Smooth muscle cell (in vitro differentiated cells): ENCODE measurements around the gene RIT1. TPM values are rescaled to one million over a fixed set of nuclear protein-coding genes. Genes with fewer than 3 reads are reported as not detected.

Experiments
- DNase-seq: peaks from one replicate; lab custom pipeline; 2025; ENCODE audit not compliant: unreplicated experiment; lab: John Stamatoyannopoulos, UW
- H2AFZ ChIP-seq: fragments of 200-600 bp; sonication (generic); 2 replicates; pipeline ENCODE4 v1.6.0; 2016; ENCODE audit warnings: antibody characterized with exemption, low read depth, mild to moderate bottlenecking
- H3F3A ChIP-seq: fragments of 200-600 bp; sonication (generic); 2 replicates; pipeline ENCODE4 v1.6.0; 2017; ENCODE audit warnings: antibody characterized with exemption, low read depth
- H3K27ac ChIP-seq: fragments of 200-600 bp; sonication (generic); 2 replicates; pipeline ENCODE4 v1.5.1; 2016; ENCODE audit warnings: low read depth, mild to moderate bottlenecking
- H3K27me3 ChIP-seq: fragments of 200-600 bp; sonication (generic); 2 replicates; pipeline ENCODE4 v1.6.1; 2016; ENCODE audit warnings: low read depth, mild to moderate bottlenecking
- H3K36me3 ChIP-seq: fragments of 200-600 bp; sonication (generic); 2 replicates; pipeline ENCODE4 v1.5.1; 2016; ENCODE audit warnings: low read depth
- H3K4me1 ChIP-seq: fragments of 200-600 bp; sonication (generic); 2 replicates; pipeline ENCODE4 v1.5.1; 2016; ENCODE audit warnings: low read depth
- H3K4me2 ChIP-seq: fragments of 200-600 bp; sonication (generic); 2 replicates; pipeline ENCODE4 v1.6.0; 2016; ENCODE audit warnings: mild to moderate bottlenecking
- H3K4me3 ChIP-seq: fragments of 200-600 bp; sonication (generic); 2 replicates; pipeline ENCODE4 v1.5.1; 2016; ENCODE audit warnings: mild to moderate bottlenecking
- H3K79me2 ChIP-seq: fragments of 200-600 bp; sonication (generic); 2 replicates; pipeline ENCODE4 v1.6.0; 2016; ENCODE audit warnings: low read depth, mild to moderate bottlenecking
- H3K9ac ChIP-seq: fragments of 200-600 bp; sonication (generic); 2 replicates; pipeline ENCODE4 v1.6.0; 2016; ENCODE audit warnings: low read depth
- H3K9me3 ChIP-seq: fragments of 200-600 bp; sonication (generic); replicated peaks from 2 replicates; pipeline ENCODE4 v1.5.1; 2016; ENCODE audit warnings: low read depth
- H4K20me1 ChIP-seq: fragments of 200-600 bp; sonication (generic); 2 replicates; pipeline ENCODE4 v1.6.0; 2016; ENCODE audit warnings: low read depth
- WGBS: methylation state at CpG from one replicate; pipeline ENCODE4 v1.1.7; 2016; ENCODE audit warnings: low lambda C conversion rate; 5-methylcytosine and 5-hydroxymethylcytosine counted together
- polyA plus RNA-seq: library from polyadenylated mRNA; unstranded; fragments of >200 nt; fragmentation: Nextera tagmentation; extraction: Ambion mirVana; gene quantifications from 2 replicates; pipeline ENCODE4 v1.2.1, GENCODE V29; 2016
- total RNA-seq: library from RNA; depleted of rRNA; stranded (reverse); fragments of >200 nt; gene quantifications from 2 replicates; pipeline ENCODE4 v1.2.3, GENCODE V29; 2014
- TF ChIP-seq, protein P1 (sequence below): fragments of 200-600 bp; sonication (generic); IDR thresholded peaks from 2 replicates; pipeline ENCODE4 v1.5.1; 2017; ENCODE audit warnings: borderline replicate concordance, mild to moderate bottlenecking, antibody characterized with exemption; ENCODE audit not compliant: insufficient read depth, poor library complexity, severe bottlenecking

The RIT1 gene
- total and polyA plus RNA-seq, 2 experiments from 2014 or later: 63.6 to 65.3 TPM

DNA sequence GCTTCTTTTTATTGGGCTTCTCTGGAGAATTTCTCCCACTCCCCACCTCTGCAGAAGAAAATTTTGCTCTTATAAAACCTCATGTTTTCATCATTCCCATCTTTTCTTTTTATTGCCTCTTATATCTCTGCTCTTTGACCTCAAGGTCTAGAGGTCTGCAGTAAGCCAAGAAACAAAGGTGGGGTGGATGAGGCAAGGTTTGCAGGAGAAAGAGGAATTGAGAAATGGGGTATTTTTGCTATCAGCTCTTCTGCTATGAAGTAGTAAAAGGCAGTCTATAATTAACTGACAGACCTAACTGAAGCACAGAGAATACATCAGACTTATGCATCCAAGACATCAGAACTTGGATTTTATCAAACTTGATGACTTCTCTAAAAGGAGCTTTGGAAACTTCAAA, 28.9 kb downstream of the RIT1 start:
- H3K9ac ChIP-seq: no peak overlapping the region
- TF ChIP-seq, protein P1, sequence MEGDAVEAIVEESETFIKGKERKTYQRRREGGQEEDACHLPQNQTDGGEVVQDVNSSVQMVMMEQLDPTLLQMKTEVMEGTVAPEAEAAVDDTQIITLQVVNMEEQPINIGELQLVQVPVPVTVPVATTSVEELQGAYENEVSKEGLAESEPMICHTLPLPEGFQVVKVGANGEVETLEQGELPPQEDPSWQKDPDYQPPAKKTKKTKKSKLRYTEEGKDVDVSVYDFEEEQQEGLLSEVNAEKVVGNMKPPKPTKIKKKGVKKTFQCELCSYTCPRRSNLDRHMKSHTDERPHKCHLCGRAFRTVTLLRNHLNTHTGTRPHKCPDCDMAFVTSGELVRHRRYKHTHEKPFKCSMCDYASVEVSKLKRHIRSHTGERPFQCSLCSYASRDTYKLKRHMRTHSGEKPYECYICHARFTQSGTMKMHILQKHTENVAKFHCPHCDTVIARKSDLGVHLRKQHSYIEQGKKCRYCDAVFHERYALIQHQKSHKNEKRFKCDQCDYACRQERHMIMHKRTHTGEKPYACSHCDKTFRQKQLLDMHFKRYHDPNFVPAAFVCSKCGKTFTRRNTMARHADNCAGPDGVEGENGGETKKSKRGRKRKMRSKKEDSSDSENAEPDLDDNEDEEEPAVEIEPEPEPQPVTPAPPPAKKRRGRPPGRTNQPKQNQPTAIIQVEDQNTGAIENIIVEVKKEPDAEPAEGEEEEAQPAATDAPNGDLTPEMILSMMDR: no peak
- H3K4me2 ChIP-seq: no peak overlapping the region
- no peaks in the 10 kb centered on the region for H4K20me1 ChIP-seq
- no peaks in the 10 kb centered on the region for H3F3A ChIP-seq
- H3K36me3 ChIP-seq: no peaks in the 10 kb centered on the region
- no peaks in the 10 kb centered on the region for H3K4me1 ChIP-seq
- no peaks in the 10 kb centered on the region for H3K9me3 ChIP-seq
- no peak overlapping the region for H3K4me3 ChIP-seq
- no peak overlapping the region for H3K27ac ChIP-seq
- H2AFZ ChIP-seq: no peak overlapping the region
- DNase-seq: no peak
- no peaks in the 10 kb centered on the region for H3K27me3 ChIP-seq
- H3K79me2 ChIP-seq: no peaks in the 10 kb centered on the region

DNA sequence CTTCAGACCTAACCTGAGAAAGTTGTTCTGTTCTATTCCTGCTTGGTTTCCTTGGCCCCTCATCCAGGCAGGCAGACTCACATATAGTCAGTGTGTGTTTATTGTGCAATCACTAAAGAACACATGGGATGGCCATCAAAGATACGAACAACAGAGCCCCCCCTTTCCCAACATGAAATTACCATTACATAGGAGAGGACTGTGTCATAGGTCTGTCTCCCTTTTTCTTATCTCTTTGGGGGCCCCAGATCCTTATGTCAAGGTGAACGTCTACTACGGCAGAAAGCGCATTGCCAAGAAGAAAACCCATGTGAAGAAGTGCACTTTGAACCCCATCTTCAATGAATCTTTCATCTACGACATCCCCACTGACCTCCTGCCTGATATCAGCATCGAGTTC, 30.2 kb downstream of the RIT1 start:
- H3K27me3 ChIP-seq: no peaks in the 10 kb centered on the region
- H3K27ac ChIP-seq: no peak overlapping the region
- no peak overlapping the region for H2AFZ ChIP-seq
- H3K36me3 ChIP-seq: no peaks in the 10 kb centered on the region
- H4K20me1 ChIP-seq: no peaks in the 10 kb centered on the region
- H3K9me3 ChIP-seq: no peaks in the 10 kb centered on the region
- no peaks in the 10 kb centered on the region for H3F3A ChIP-seq
- TF ChIP-seq, protein P1: no peak
- no peak overlapping the region for H3K4me2 ChIP-seq
- H3K9ac ChIP-seq: no peak overlapping the region
- no peak for DNase-seq
- WGBS: 87% methylated on average over 6 of the region's 6 CpGs
- no peaks in the 10 kb centered on the region for H3K4me1 ChIP-seq
- H3K4me3 ChIP-seq: no peak overlapping the region
- H3K79me2 ChIP-seq: no peaks in the 10 kb centered on the region

DNA sequence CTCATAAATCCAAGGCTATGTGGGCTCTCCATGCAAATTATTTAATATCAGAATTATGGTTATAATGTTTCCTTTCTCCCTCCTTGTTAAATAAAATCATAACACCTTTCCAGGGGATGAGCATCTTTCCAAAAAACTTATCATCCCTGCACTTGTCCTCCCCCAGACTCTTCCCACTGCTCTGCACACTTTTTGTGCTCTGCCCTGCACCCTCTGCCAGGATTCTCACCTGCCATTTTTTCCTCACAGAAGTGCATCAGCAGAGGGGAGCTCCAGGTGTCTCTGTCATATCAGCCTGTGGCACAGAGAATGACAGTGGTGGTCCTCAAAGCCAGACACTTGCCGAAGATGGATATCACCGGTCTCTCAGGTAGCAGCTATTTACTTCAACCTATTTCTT, 30.9 kb downstream of the RIT1 start:
- Histone ChIP-seq H3K27me3 (no peaks in the 10 kb centered on the region), H3K36me3 (no peaks in the 10 kb centered on the region), H2AFZ (no peak overlapping the region), H3F3A (no peaks in the 10 kb centered on the region), H3K79me2 (no peaks in the 10 kb centered on the region), H3K27ac (no peak overlapping the region), H3K9me3 (no peaks in the 10 kb centered on the region), H4K20me1 (no peaks in the 10 kb centered on the region), H3K9ac (no peak overlapping the region), H3K4me3 (no peak overlapping the region), H3K4me1 (no peaks in the 10 kb centered on the region), H3K4me2 (no peak overlapping the region)
- TF ChIP-seq, protein P1: no peak
- DNase-seq: no peak
- WGBS: 100% methylated on average over 2 of the region's 2 CpGs

DNA sequence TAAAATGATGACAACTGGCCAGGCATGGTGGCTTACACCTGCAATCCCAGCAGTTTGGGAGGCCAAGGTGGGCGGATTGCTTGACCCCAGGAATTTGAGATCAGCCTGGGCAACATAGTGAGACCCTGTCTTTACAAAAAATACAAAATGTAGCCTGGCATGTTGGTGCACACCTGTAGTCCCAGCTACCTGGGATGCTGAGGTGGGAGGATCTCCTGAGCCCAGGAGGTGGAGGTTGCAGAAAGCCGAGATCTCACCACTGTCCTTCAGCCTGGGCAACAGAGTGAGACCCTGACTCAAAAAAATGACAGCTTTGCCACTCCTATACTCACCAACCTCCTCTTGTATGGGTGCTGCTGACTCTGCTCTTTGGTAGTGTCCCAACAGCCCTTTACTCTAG, 33.2 kb downstream of the RIT1 start:
- no peaks in the 10 kb centered on the region for H4K20me1 ChIP-seq
- H2AFZ ChIP-seq: no peak overlapping the region
- 94% methylated on average over 2 of the region's 2 CpGs for WGBS
- no peaks in the 10 kb centered on the region for H3F3A ChIP-seq
- H3K9ac ChIP-seq: no peak overlapping the region
- no peak overlapping the region for H3K4me3 ChIP-seq
- no peaks in the 10 kb centered on the region for H3K9me3 ChIP-seq
- no peaks in the 10 kb centered on the region for H3K79me2 ChIP-seq
- no peak overlapping the region for H3K27ac ChIP-seq
- H3K36me3 ChIP-seq: no peaks in the 10 kb centered on the region
- no peak overlapping the region for H3K4me2 ChIP-seq
- TF ChIP-seq, protein P1: no peak
- DNase-seq: no peak
- H3K27me3 ChIP-seq: no peaks in the 10 kb centered on the region
- no peaks in the 10 kb centered on the region for H3K4me1 ChIP-seq
